Keratinocyte (primary cell): ENCODE data around the gene ADRB2. TPM values are rescaled to one million over a fixed set of nuclear protein-coding genes. Genes with fewer than 3 reads are reported as not detected.

Experiments
- DNase-seq: peaks from one replicate; pipeline ENCODE4 v3.0.0-alpha.2; 2011; ENCODE audit warnings: low read depth, missing footprints, low spot score
- FAIRE-seq: peaks from 2 replicates; lab custom pipeline; 2011; peaks lifted over from hg19 to GRCh38; lab: Jason Lieb, UNC
- H2AFZ ChIP-seq: 2 replicates; pipeline ENCODE4 v1.6.0; 2012; ENCODE audit warnings: low read length, control low read depth, inconsistent platforms; ENCODE audit not compliant: control insufficient read depth
- H3K27ac ChIP-seq: 2 replicates; pipeline ENCODE4 v1.5.1; 2011; ENCODE audit warnings: low read length; ENCODE audit not compliant: control insufficient read depth, insufficient read depth
- H3K27me3 ChIP-seq: 3 replicates; pipeline ENCODE4 v1.6.0; 2011; ENCODE audit warnings: low read length; ENCODE audit not compliant: control insufficient read depth, insufficient read depth; ENCODE audit errors: extremely low read depth
- H3K36me3 ChIP-seq, 2 experiments: 2 replicates in 1 of 2; 3 replicates in 1 of 2; pipeline ENCODE4 v1.5.1; 2011; ENCODE audit warnings: low read length in 2 of 2, mild to moderate bottlenecking in 1 of 2; ENCODE audit not compliant: control insufficient read depth in 2 of 2, insufficient read depth in 2 of 2; ENCODE audit errors: extremely low read depth in 1 of 2
- H3K4me1 ChIP-seq: 3 replicates; pipeline ENCODE4 v1.5.1; 2011; ENCODE audit warnings: low read length; ENCODE audit not compliant: control insufficient read depth, insufficient read depth; ENCODE audit errors: extremely low read depth
- H3K4me2 ChIP-seq: 3 replicates; pipeline ENCODE4 v1.6.0; 2011; ENCODE audit warnings: low read depth, low read length; ENCODE audit not compliant: control insufficient read depth, insufficient read depth; ENCODE audit errors: extremely low read depth
- H3K4me3 ChIP-seq, 3 experiments: fragments of 200-600 bp in 1 of 3; sonication (generic) in 1 of 3; 2 replicates in 2 of 3; 3 replicates in 1 of 3; pipeline ENCODE4 v1.5.1; 2011 to 2016; ENCODE audit warnings: low read length in 3 of 3, mild to moderate bottlenecking in 3 of 3, control low read depth in 2 of 3, inconsistent platforms in 1 of 3, low read depth in 1 of 3, mixed read lengths in 1 of 3, mixed run types in 1 of 3, moderate library complexity in 1 of 3; ENCODE audit not compliant: control insufficient read depth in 2 of 3, insufficient read depth in 2 of 3; ENCODE audit errors: extremely low read depth in 1 of 3
- H3K79me2 ChIP-seq: 2 replicates; pipeline ENCODE4 v1.6.0; 2012; ENCODE audit warnings: low read length; ENCODE audit not compliant: control insufficient read depth, insufficient read depth
- H3K9ac ChIP-seq: 3 replicates; pipeline ENCODE4 v1.6.0; 2011; ENCODE audit warnings: low read length; ENCODE audit not compliant: control insufficient read depth, insufficient read depth; ENCODE audit errors: extremely low read depth
- H3K9me1 ChIP-seq: 3 replicates; pipeline ENCODE4 v1.6.0; 2011; ENCODE audit warnings: low read length; ENCODE audit not compliant: control insufficient read depth, insufficient read depth; ENCODE audit errors: extremely low read depth
- H3K9me3 ChIP-seq: 2 replicates; pipeline ENCODE4 v1.5.1; 2012; ENCODE audit warnings: low read depth, low read length; ENCODE audit not compliant: control insufficient read depth
- H4K20me1 ChIP-seq: 3 replicates; pipeline ENCODE4 v1.6.0; 2011; ENCODE audit warnings: low read length; ENCODE audit not compliant: control insufficient read depth, insufficient read depth; ENCODE audit errors: extremely low read depth
- EZH2 ChIP-seq: IDR thresholded peaks from one replicate; pipeline ENCODE4 v1.6.1; 2012; ENCODE audit warnings: inconsistent platforms, mild to moderate bottlenecking, low read length, moderate library complexity
- dilution Hi-C: fragments of 300-500 bp; cut with MboI; formaldehyde crosslinking; loops from one replicate; pipeline ENCODE4 v1.7.0; 2020; ENCODE audit warnings: low sequenced_read_pairs; ENCODE audit not compliant: extremely low pct_ligation_motif_present
- polyA plus RNA-seq, 5 experiments: library from polyadenylated mRNA; depleted of rRNA in 3 of 5; stranded (reverse) in 3 of 5; stranded (forward) in 1 of 5; unstranded in 1 of 5; fragments of >200 nt; gene quantifications; 1 replicate in 1 of 5; 2 replicates in 3 of 5; 3 replicates in 1 of 5; pipeline versions ENCODE4 v1.2.1 to v1.2.3, GENCODE V29; 2011 to 2012; ENCODE audit warnings: missing spikeins in 2 of 5, low read depth in 1 of 5, low replicate concordance in 1 of 5
- TF ChIP-seq, protein P1 (sequence below), 3 experiments: IDR thresholded peaks in 1 of 3; conservative IDR thresholded peaks in 1 of 3; optimal IDR thresholded peaks in 1 of 3; 2 replicates in 2 of 3; 3 replicates in 1 of 3; pipeline versions ENCODE3 to v1.5.1; 2011; ENCODE audit warnings: low read length in 3 of 3, mild to moderate bottlenecking in 3 of 3, moderate library complexity in 2 of 3, control low read depth in 1 of 3, inconsistent platforms in 1 of 3; ENCODE audit not compliant: insufficient read depth in 2 of 3; ENCODE audit errors: extremely low read depth in 1 of 3

Gene ADRB2
- polyA plus RNA-seq, 1 donor (not counting 4 experiments of a cell fraction or from before 2014, with no cell fraction given), result 39.7 TPM

- Histone ChIP-seq H3K4me2 (peak overlapping the region; percentile 88), H3K36me3 (no peaks in the 10 kb centered on the region), H3K4me3 (peak overlapping the region; percentile 8 to 70 (median 67)), H3K9ac (peak overlapping the region; percentile 29), H3K4me1 (peaks cover 10% of the 10 kb centered on the region), H3K27ac (no peak overlapping the region), H3K27me3 (no peaks in the 10 kb centered on the region), H3K9me3 (no peaks in the 10 kb centered on the region), H4K20me1 (no peaks in the 10 kb centered on the region), H2AFZ (peak overlapping the region; percentile 69), H3K9me1 (no peaks in the 10 kb centered on the region), H3K79me2 (no peaks in the 10 kb centered on the region)
- DNase-seq, result no peak
- FAIRE-seq, result no peak
- TF ChIP-seq, protein P1, sequence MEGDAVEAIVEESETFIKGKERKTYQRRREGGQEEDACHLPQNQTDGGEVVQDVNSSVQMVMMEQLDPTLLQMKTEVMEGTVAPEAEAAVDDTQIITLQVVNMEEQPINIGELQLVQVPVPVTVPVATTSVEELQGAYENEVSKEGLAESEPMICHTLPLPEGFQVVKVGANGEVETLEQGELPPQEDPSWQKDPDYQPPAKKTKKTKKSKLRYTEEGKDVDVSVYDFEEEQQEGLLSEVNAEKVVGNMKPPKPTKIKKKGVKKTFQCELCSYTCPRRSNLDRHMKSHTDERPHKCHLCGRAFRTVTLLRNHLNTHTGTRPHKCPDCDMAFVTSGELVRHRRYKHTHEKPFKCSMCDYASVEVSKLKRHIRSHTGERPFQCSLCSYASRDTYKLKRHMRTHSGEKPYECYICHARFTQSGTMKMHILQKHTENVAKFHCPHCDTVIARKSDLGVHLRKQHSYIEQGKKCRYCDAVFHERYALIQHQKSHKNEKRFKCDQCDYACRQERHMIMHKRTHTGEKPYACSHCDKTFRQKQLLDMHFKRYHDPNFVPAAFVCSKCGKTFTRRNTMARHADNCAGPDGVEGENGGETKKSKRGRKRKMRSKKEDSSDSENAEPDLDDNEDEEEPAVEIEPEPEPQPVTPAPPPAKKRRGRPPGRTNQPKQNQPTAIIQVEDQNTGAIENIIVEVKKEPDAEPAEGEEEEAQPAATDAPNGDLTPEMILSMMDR (optimal IDR thresholded peaks at IDR 0.05 in 1 of 3, IDR thresholded peaks at IDR 0.05 in 1 of 3, conservative IDR thresholded peaks at IDR 0.05 in 1 of 3; ENCODE audit: extremely low read depth in 1 of 3, insufficient read depth in 2 of 3, low read length in 3 of 3), result no peak
- no peak for TF ChIP-seq EZH2
- dilution Hi-C loops, result no loop called here
Observed at GRCh38 chr5:148808864-148809642, 17.4 kb upstream of the ADRB2 start.

- Histone ChIP-seq H3K4me2 (peak overlapping the region; percentile 88), H3K4me1 (peaks cover 10% of the 10 kb centered on the region), H3K9me3 (no peaks in the 10 kb centered on the region), H3K27ac (no peak overlapping the region), H4K20me1 (no peaks in the 10 kb centered on the region), H3K9ac (peak overlapping the region; percentile 29), H3K27me3 (no peaks in the 10 kb centered on the region), H3K4me3 (peak overlapping the region in 2 of 3 experiments; percentile 67 to 70), H3K9me1 (no peaks in the 10 kb centered on the region), H3K79me2 (no peaks in the 10 kb centered on the region), H2AFZ (peak overlapping the region; percentile 69), H3K36me3 (no peaks in the 10 kb centered on the region)
- DNase-seq, result no peak
- no peak for FAIRE-seq
- dilution Hi-C loops, result no loop called here
- TF ChIP-seq, protein P1 (optimal IDR thresholded peaks at IDR 0.05 in 1 of 3, IDR thresholded peaks at IDR 0.05 in 1 of 3, conservative IDR thresholded peaks at IDR 0.05 in 1 of 3; ENCODE audit: extremely low read depth in 1 of 3, insufficient read depth in 2 of 3, low read length in 3 of 3), result no peak
- no peak for TF ChIP-seq EZH2
Observed at GRCh38 chr5:148809781-148810524, 16.5 kb upstream of the ADRB2 start.
